Rectal smooth muscle tissue (tissue), 1 donor: ENCODE data around the gene STON1.
"Not testable (repeated sequence)": the region's sequence is repeated elsewhere in the genome, so short reads cannot be mapped to it uniquely, and the experiment has no call there.

ENCODE experiments used
- H3K27ac ChIP-seq: one replicate; pipeline ENCODE4 v1.7.0; 2013; ENCODE audit warnings: low read depth, low read length, inconsistent platforms
- H3K27me3 ChIP-seq: one replicate; pipeline ENCODE4 v1.7.0; 2013; ENCODE audit warnings: low read length; ENCODE audit not compliant: control insufficient read depth, insufficient read depth
- H3K36me3 ChIP-seq: one replicate; pipeline ENCODE4 v1.7.0; 2013; ENCODE audit warnings: low read length; ENCODE audit not compliant: control insufficient read depth, insufficient read depth
- H3K4me1 ChIP-seq: one replicate; pipeline ENCODE4 v1.7.0; 2013; ENCODE audit warnings: low read length; ENCODE audit not compliant: control insufficient read depth, insufficient read depth
- H3K4me3 ChIP-seq: one replicate; pipeline ENCODE4 v1.7.0; 2013; ENCODE audit warnings: low read length
- H3K9ac ChIP-seq: one replicate; pipeline ENCODE4 v1.7.0; 2013; ENCODE audit warnings: low read length

The STON1 gene

DNA sequence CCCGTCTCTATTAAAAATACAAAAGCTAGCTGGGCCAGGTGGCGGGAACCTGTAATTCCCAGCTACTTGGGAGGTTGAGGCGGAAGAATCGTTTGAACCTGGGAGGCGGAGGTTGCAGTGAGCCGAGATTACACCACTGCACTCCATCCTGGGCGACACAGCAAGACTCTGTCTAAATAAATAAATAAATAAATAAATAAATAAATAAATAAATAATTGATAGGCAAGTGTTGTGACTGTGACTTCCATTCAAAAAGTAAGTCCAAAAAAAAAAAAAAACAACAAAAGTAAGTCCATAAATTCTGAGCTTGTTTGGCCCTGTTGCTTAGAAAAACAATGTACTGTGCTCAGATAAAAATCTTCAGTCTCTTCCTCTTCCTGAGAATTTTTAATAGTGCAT is 2.2 kb downstream of the STON1 start:
- Histone ChIP-seq H3K4me1 (peaks cover 12% of the 10 kb centered on the region), H3K27ac (peak overlapping the region; percentile 88), H3K36me3 (no peaks in the 10 kb centered on the region), H3K27me3 (no peaks in the 10 kb centered on the region), H3K4me3 (no peak overlapping the region), H3K9ac (no peak overlapping the region)

DNA sequence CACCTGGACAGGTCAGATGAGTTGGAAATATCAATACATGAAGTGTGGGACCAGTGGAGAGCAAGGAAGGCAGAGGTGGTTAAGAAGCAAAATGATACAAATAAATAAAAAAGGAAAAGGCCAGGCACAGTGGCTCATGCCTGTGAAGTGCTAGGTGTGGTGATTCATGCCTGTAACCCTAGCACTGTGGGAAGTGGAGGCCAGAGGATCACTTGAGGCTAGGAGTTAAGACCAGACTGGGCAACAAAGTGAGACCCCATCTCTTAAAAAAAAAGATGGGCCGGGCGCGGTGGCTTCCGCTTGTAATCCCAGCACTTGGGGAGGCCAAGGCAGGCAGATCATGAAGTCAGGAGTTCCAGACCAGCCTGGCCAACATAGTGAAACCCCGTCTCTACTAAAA is 2.9 kb downstream of the STON1 start:
- Histone ChIP-seq H3K9ac (no peak overlapping the region), H3K27me3 (no peaks in the 10 kb centered on the region), H3K4me3 (no peak overlapping the region), H3K36me3 (no peaks in the 10 kb centered on the region), H3K4me1 (peaks cover 8% of the 10 kb centered on the region), H3K27ac (no peak overlapping the region)

DNA sequence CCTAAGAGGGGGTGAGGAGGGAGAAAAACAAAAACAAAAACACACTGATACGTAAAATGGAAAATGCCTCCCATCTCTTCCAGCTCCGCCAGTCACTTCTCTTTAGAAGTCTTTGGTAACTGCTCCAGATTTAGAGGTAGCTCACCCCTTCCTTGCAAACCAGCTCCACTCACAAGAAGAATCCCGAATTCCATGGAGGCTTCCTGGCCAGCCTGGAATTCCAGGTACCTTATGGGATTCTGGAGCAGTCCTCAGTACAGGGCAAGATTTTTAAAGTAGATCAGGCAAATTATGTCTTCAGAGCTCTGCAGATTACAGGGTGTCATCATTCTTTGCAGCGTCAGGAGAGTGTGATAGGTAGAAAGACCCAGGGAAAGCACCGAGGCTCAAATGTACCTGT is 4.8 kb downstream of the STON1 start:
- Histone ChIP-seq H3K4me1 (peaks cover 3% of the 10 kb centered on the region), H3K4me3 (no peak overlapping the region), H3K27me3 (no peaks in the 10 kb centered on the region), H3K27ac (no peak overlapping the region), H3K9ac (no peak overlapping the region), H3K36me3 (no peaks in the 10 kb centered on the region)

DNA sequence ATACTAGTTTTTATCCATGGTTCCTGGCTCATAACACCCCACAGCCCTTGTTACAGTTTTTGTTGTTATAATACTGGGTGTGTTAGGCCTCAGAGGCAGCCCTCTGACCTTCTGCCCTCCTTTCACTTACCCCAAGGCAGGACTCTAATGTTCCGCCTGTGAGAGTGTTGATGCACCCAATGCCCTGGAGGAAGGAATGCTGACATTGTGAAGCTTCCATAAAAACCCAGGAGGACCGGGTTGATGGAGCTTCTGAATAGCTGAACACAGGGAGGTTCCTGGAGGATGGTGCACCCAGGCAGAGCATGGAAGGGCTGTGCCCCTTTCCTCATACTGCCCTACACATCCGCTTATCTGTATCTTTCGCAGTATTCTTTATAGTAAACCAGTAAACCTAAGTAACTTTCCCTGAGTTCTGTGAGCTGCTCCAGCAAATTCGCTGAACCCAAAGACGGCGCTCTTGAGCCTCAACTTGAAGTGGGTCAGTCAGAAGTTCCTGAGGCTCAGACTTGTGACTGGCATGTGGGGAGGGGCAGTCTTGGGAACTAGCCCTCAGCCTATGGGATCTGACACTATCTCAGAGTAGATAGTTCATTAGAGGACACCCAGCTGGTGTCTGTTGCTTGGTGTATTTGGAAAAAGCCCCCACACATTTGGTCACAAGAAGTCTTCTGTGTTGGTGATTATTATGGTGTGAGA is 10.4 kb downstream of the STON1 start:
- Histone ChIP-seq H3K27ac (no peak overlapping the region), H3K9ac (no peak overlapping the region), H3K4me3 (no peak overlapping the region), H3K4me1 (peaks cover 5% of the 10 kb centered on the region), H3K27me3 (no peaks in the 10 kb centered on the region), H3K36me3 (no peaks in the 10 kb centered on the region)

DNA sequence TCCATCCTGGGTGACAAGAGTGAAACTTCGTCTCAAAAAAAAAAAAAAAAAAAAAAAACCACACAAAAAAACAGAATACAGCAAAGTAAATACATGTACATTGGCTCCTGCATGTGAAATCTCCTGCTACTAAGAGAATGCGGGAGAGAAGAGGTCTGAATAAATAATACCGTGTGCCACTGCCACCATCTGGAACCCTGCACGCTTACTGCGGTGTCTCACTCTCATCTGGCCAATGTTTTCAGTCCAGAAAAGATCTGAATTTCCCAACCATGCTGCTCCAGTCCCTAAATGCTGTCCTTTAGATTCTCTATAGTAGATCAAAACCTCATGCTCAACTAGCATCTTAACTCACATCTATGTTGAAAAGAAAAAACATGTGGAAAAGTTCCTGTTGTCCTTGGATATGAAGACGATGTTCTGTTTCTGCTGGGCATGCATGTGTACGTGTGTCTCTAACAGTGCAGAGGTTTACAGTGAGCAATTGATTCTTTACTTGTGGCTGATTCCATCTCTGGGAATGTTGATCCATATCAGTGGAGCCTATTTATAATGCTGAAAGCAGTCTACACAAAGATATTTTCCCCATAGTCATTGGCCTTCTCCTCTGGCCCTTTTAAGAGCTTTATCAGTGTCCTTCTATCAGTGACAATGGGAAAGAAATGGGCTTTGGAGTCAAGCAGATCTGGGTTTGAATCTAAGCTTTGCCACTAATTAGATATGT is 11.9 kb downstream of the STON1 start:
- no peaks in the 10 kb centered on the region for H3K27me3 ChIP-seq

DNA sequence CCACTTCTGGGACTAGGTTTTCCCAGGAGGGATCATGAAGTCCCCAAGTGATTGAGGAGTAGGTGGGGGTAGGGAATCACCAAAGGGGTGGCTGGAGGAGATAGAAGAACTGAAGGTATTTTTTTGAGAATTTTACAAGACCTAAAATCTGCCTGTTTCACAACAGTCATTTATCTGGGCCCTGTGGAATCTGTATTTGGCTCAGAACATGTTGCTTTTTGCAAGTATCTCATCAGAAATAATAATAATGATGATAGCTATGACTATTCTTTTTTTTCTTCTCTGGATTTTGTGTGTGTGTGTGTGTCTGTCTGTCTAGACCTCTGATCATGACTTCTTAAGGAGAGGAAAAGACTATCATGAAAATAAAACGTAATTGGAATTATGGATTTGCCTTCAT is 13.9 kb downstream of the STON1 start:
- Histone ChIP-seq H3K36me3 (no peaks in the 10 kb centered on the region), H3K4me1 (peaks cover 5% of the 10 kb centered on the region), H3K27me3 (no peaks in the 10 kb centered on the region), H3K27ac (peak overlapping the region; percentile 12), H3K4me3 (no peak overlapping the region), H3K9ac (no peak overlapping the region)

More for the DNA sequence above, 11.9 kb downstream of the STON1 start:
- Histone ChIP-seq H3K9ac (no peak overlapping the region), H3K4me3 (no peak overlapping the region), H3K27ac (no peak overlapping the region), H3K4me1 (peaks cover 5% of the 10 kb centered on the region), H3K36me3 (no peaks in the 10 kb centered on the region)

DNA sequence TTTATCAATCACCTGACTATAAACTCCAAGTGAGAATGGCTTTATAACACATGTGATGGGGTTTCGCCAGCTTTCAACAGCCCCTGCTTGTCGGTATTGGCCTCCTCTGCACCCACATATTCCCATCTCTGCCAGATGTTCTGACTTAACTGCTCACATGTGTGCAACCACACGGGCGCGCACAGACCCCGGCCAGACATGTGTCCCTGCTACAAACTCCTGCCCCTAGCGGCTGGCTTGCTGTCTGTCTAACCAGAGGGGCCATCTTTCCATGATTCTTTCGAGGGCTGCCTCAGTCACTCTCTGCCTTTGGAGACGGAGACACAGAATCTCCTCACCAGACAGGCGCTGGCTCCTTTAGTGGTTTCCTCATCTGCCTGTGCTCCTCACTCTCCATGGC is 15.3 kb downstream of the STON1 start:
- Histone ChIP-seq H3K4me1 (peaks cover 3% of the 10 kb centered on the region), H3K9ac (no peak overlapping the region), H3K27ac (no peak overlapping the region), H3K4me3 (no peak overlapping the region), H3K36me3 (no peaks in the 10 kb centered on the region), H3K27me3 (no peaks in the 10 kb centered on the region)

DNA sequence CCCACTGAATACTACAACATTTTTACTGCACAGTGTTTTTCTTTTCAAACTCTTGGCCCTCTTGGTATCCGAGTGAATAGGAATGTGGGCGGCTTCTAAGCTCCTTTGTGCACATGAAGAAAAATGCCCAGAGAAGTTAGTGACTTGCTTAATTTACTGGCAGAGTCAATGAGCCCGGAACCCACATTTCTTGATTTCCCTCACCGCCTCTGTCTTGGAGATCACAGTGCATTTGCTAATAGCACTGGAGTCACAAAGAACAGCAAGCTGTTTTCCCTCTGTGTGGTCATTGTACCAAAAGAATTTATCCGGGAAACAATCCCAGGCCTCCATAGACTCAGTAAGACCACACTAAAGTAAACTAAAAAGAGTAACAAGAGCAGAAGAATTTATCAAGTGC is 18.9 kb downstream of the STON1 start:
- Histone ChIP-seq H3K9ac (no peak overlapping the region), H3K36me3 (no peaks in the 10 kb centered on the region), H3K4me1 (no peaks in the 10 kb centered on the region), H3K4me3 (no peak overlapping the region), H3K27me3 (no peaks in the 10 kb centered on the region), H3K27ac (no peak overlapping the region)

DNA sequence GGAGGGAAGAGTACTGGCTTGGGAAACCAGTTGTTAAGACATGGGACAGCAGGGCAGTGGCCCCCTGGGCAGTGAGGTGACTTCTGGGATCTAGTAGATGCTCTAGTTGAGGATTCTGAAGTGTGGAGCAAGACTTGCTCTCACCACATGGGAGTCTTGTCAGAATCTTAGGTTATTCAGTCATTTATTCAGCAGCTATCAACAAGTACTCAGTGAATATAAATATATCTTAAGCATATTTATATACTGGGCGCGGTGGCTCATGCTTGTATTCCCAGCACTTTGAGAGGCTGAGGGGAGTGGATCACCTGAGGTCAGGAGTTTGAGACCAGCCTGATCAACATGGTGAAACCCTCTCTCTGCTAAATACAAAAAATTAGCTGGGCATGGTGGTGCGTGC is 20.0 kb downstream of the STON1 start:
- H3K27ac ChIP-seq: no peak overlapping the region
- H3K9ac ChIP-seq: no peak overlapping the region
- no peaks in the 10 kb centered on the region for H3K4me1 ChIP-seq
- no peaks in the 10 kb centered on the region for H3K27me3 ChIP-seq
- H3K36me3 ChIP-seq: no peaks in the 10 kb centered on the region
- H3K4me3 ChIP-seq: no peak overlapping the region

DNA sequence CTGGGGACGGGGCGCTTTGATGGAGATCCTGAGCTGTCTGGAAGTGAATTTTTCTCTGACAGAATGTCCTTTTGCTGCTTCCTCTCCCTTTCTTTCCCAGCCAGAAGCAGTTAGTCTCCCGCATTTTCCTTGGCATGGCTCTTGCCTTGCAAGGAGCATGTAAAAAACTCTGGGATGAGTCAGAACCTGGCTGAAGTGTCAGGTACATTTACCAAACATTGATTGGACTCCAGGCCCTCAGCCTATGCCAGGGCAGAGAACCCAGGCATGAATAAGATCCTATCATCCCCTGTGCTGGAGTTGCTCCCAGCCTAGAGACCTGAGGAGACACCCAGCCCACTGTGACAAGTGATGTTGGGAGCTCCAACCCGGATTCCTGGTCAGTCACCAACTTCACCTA is 21.6 kb downstream of the STON1 start:
- Histone ChIP-seq H3K36me3 (no peaks in the 10 kb centered on the region), H3K9ac (no peak overlapping the region), H3K4me3 (no peak overlapping the region), H3K27me3 (no peaks in the 10 kb centered on the region), H3K4me1 (no peaks in the 10 kb centered on the region), H3K27ac (no peak overlapping the region)

DNA sequence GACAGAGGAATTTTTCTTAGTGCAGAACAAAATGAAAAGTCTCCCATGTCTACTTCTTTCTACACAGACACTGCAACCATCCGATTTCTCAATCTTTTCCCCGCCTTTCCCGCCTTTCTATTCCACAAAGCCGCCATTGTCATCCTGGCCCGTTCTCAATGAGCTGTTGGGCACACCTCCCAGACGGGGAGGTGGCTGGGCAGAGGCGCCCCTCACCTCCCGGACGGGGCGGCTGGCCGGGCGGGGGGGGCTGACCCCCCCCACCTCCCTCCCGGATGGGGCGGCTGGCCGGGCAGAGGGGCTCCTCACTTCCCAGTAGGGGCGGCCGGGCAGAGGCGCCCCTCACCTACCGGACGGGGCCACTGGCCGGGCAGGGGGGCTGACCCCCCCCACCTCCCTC is 25.1 kb downstream of the STON1 start:
- H3K36me3 ChIP-seq, H3K4me1 ChIP-seq: not testable (repeated sequence)

DNA sequence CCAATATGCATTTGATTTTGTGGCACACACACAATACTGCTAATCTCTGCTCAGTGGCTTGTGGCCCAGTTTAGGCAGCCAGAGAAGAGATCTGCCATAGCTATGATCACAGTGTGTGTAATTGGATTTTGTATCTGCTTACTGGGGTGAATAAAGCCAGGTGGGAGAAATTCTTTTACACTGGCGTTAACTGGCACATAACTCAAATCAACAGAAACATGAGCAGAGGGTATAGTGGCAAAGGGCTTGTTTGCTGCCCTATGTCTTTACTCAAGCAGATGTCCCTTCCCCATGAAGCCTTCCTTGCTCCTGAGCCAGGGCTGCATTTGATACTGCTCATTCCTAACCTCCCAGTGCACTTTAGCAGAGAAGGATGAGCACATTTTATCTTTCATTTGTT is 28.5 kb downstream of the STON1 start:
- Histone ChIP-seq H3K9ac (no peak overlapping the region), H3K4me3 (no peak overlapping the region), H3K36me3 (peaks cover 2% of the 10 kb centered on the region), H3K27me3 (no peaks in the 10 kb centered on the region), H3K27ac (no peak overlapping the region), H3K4me1 (peaks cover 3% of the 10 kb centered on the region)

More for the DNA sequence above, 25.1 kb downstream of the STON1 start:
- not testable (repeated sequence) for H3K9ac ChIP-seq, H3K27me3 ChIP-seq, H3K27ac ChIP-seq, H3K4me3 ChIP-seq
